BLaER1 (cell line): ENCODE measurements around the gene SLX9.

Source experiments
- H3K27ac ChIP-seq: shearing (Covaris generic); formaldehyde crosslinking; 2 replicates; pipeline ENCODE4 v1.8.1; 2022
- H3K27me3 ChIP-seq: shearing (Covaris generic); formaldehyde crosslinking; 2 replicates; pipeline ENCODE4 v1.8.1; 2022
- H3K36me3 ChIP-seq: shearing (Covaris generic); formaldehyde crosslinking; 2 replicates; pipeline ENCODE4 v1.8.1; 2022
- H3K4me1 ChIP-seq: shearing (Covaris generic); formaldehyde crosslinking; 2 replicates; pipeline ENCODE4 v1.8.1; 2022
- H3K4me2 ChIP-seq: shearing (Covaris generic); formaldehyde crosslinking; 2 replicates; pipeline ENCODE4 v1.8.1; 2022
- H3K4me3 ChIP-seq: shearing (Covaris generic); formaldehyde crosslinking; 2 replicates; pipeline ENCODE4 v1.8.1; 2022
- H3K9ac ChIP-seq: shearing (Covaris generic); formaldehyde crosslinking; 2 replicates; pipeline ENCODE4 v1.8.1; 2022
- H3K9me3 ChIP-seq: shearing (Covaris generic); formaldehyde crosslinking; 2 replicates; pipeline ENCODE4 v1.8.1; 2022
- H4K20me1 ChIP-seq: shearing (Covaris generic); formaldehyde crosslinking; 2 replicates; pipeline ENCODE4 v1.8.1; 2022
- Cebpa-rat ChIP-seq: shearing (Covaris generic); IDR thresholded peaks from 2 replicates; pipeline ENCODE4 v1.8.1; 2022

The SLX9 gene

GRCh38 chr21:44913425-44914175 is 26.2 kb upstream of the SLX9 start:
- H3K9ac ChIP-seq, result 0 out of 2 replicates have a peak overlapping the region, but pooled peaks have one; percentile 42
- no peaks in the 10 kb centered on the region for H3K9me3 ChIP-seq
- peak overlapping the region; percentile 81 for H3K4me2 ChIP-seq
- no peaks in the 10 kb centered on the region for H3K36me3 ChIP-seq
- peaks cover 93% of the 10 kb centered on the region for H3K4me1 ChIP-seq
- peak overlapping the region; percentile 76 for H3K27ac ChIP-seq
- H3K4me3 ChIP-seq, result no peak overlapping the region; the same call in 1 of the 2 replicates
- H4K20me1 ChIP-seq, result no peaks in the 10 kb centered on the region
- TF ChIP-seq Cebpa-rat, result no peak
- no peaks in the 10 kb centered on the region for H3K27me3 ChIP-seq

- Histone ChIP-seq H3K27me3 (no peaks in the 10 kb centered on the region), H3K27ac (peak overlapping the region; percentile 76), H3K4me1 (peaks cover 93% of the 10 kb centered on the region), H3K9me3 (no peaks in the 10 kb centered on the region), H3K9ac (0 out of 2 replicates have a peak overlapping the region, but pooled peaks have one; percentile 42), H3K36me3 (no peaks in the 10 kb centered on the region), H4K20me1 (no peaks in the 10 kb centered on the region), H3K4me3 (no peak overlapping the region), H3K4me2 (peak overlapping the region; percentile 81)
- TF ChIP-seq Cebpa-rat, result peak; percentile 35; the same call in 1 of the 2 replicates
Observed at GRCh38 chr21:44914176-44914874, 25.5 kb upstream of the SLX9 start.

GRCh38 chr21:44916965-44917364 is 22.9 kb upstream of the SLX9 start:
- H3K9me3 ChIP-seq, result no peaks in the 10 kb centered on the region
- no peak overlapping the region for H3K4me3 ChIP-seq
- no peak overlapping the region for H3K4me2 ChIP-seq
- no peaks in the 10 kb centered on the region for H4K20me1 ChIP-seq
- H3K9ac ChIP-seq, result no peak overlapping the region
- TF ChIP-seq Cebpa-rat, result no peak
- no peaks in the 10 kb centered on the region for H3K27me3 ChIP-seq
- no peaks in the 10 kb centered on the region for H3K36me3 ChIP-seq
- H3K4me1 ChIP-seq, result peaks cover 93% of the 10 kb centered on the region
- H3K27ac ChIP-seq, result no peak overlapping the region

GRCh38 chr21:44917446-44918106 is 22.3 kb upstream of the SLX9 start:
- no peak for TF ChIP-seq Cebpa-rat
- H3K36me3 ChIP-seq, result no peaks in the 10 kb centered on the region
- H4K20me1 ChIP-seq, result no peaks in the 10 kb centered on the region
- no peak overlapping the region for H3K4me3 ChIP-seq
- no peak overlapping the region for H3K9ac ChIP-seq
- H3K9me3 ChIP-seq, result no peaks in the 10 kb centered on the region
- H3K4me1 ChIP-seq, result peaks cover 87% of the 10 kb centered on the region
- H3K4me2 ChIP-seq, result peak overlapping the region; percentile 98
- no peaks in the 10 kb centered on the region for H3K27me3 ChIP-seq
- no peak overlapping the region for H3K27ac ChIP-seq

- Histone ChIP-seq H3K4me1 (peaks cover 82% of the 10 kb centered on the region), H3K27me3 (no peaks in the 10 kb centered on the region), H3K27ac (no peak overlapping the region), H3K9me3 (no peaks in the 10 kb centered on the region), H3K36me3 (no peaks in the 10 kb centered on the region), H3K9ac (no peak overlapping the region), H4K20me1 (no peaks in the 10 kb centered on the region), H3K4me2 (peak overlapping the region; percentile 98), H3K4me3 (no peak overlapping the region)
- no peak for TF ChIP-seq Cebpa-rat
Observed at GRCh38 chr21:44918107-44918470, 21.7 kb upstream of the SLX9 start.

- Histone ChIP-seq H3K4me2 (peak overlapping the region; percentile 98), H3K4me1 (peaks cover 76% of the 10 kb centered on the region)
Observed at GRCh38 chr21:44918581-44919033, 21.2 kb upstream of the SLX9 start.

GRCh38 chr21:44919111-44919912 is 20.5 kb upstream of the SLX9 start:
- H3K9me3 ChIP-seq, result no peaks in the 10 kb centered on the region
- H3K4me2 ChIP-seq, result peak overlapping the region; percentile 98
- no peaks in the 10 kb centered on the region for H3K27me3 ChIP-seq
- no peak for TF ChIP-seq Cebpa-rat
- H3K4me1 ChIP-seq, result peaks cover 73% of the 10 kb centered on the region
- no peaks in the 10 kb centered on the region for H4K20me1 ChIP-seq
- H3K4me3 ChIP-seq, result peak overlapping the region; percentile 68
- peak overlapping the region; percentile 77 for H3K9ac ChIP-seq
- no peaks in the 10 kb centered on the region for H3K36me3 ChIP-seq
- H3K27ac ChIP-seq, result peak overlapping the region; percentile 85

More at GRCh38 chr21:44918581-44919033, 21.2 kb upstream of the SLX9 start:
- H3K27ac ChIP-seq, result no peak overlapping the region
- no peak overlapping the region for H3K4me3 ChIP-seq
- H3K27me3 ChIP-seq, result no peaks in the 10 kb centered on the region
- TF ChIP-seq Cebpa-rat, result no peak
- H3K9ac ChIP-seq, result no peak overlapping the region
- H4K20me1 ChIP-seq, result no peaks in the 10 kb centered on the region
- no peaks in the 10 kb centered on the region for H3K9me3 ChIP-seq
- no peaks in the 10 kb centered on the region for H3K36me3 ChIP-seq

- no peak for TF ChIP-seq Cebpa-rat
- H3K4me2 ChIP-seq, result peak overlapping the region; percentile 98
- H3K9ac ChIP-seq, result peak overlapping the region; percentile 77
- H4K20me1 ChIP-seq, result no peaks in the 10 kb centered on the region
- peak overlapping the region; percentile 68 for H3K4me3 ChIP-seq
- H3K36me3 ChIP-seq, result no peaks in the 10 kb centered on the region
- H3K27me3 ChIP-seq, result no peaks in the 10 kb centered on the region
- H3K9me3 ChIP-seq, result no peaks in the 10 kb centered on the region
- peaks cover 73% of the 10 kb centered on the region for H3K4me1 ChIP-seq
- peak overlapping the region; percentile 85 for H3K27ac ChIP-seq
Observed at GRCh38 chr21:44919913-44920693, 19.7 kb upstream of the SLX9 start.
